PC-9 (cell line): ENCODE data around the gene PLCG2. TPM values are rescaled to one million over a fixed set of nuclear protein-coding genes. Genes with fewer than 3 reads are reported as not detected.

Source experiments
- BruUV-seq: library from RNA; stranded (reverse); fragments of 400-500 nt; replicated peaks from 2 replicates; lab custom pipeline; 2021; lab: Mats Ljungman, UMichigan
- CTCF ChIA-PET: fragments of 300-600 bp; sonication (Branson Sonifier 250); formaldehyde crosslinking; loops from one replicate; lab custom pipeline; 2022; ENCODE audit warnings: antibody characterized with exemption; lab: Charles Lee
- POLR2A ChIA-PET: fragments of 300-600 bp; sonication (Branson Sonifier 250); formaldehyde crosslinking; loops from one replicate; lab custom pipeline; 2022; ENCODE audit warnings: antibody characterized with exemption; ENCODE audit not compliant: unreplicated experiment; lab: Charles Lee
- DNase-seq, 2 experiments: peaks; one replicate each; pipeline versions ENCODE4 v3.0.0 to v3.0.0-alpha.2; 2015 to 2022; ENCODE audit warnings: mixed read lengths in 1 of 2
- H2AFZ ChIP-seq: fragments of 200-600 bp; sonication (generic); 2 replicates; pipeline ENCODE4 v1.8.1; 2017; ENCODE audit warnings: antibody characterized with exemption
- H3F3A ChIP-seq: fragments of 200-600 bp; sonication (generic); 2 replicates; pipeline ENCODE4 v1.8.1; 2017; ENCODE audit warnings: antibody characterized with exemption, mild to moderate bottlenecking, low read depth; ENCODE audit not compliant: insufficient read depth
- H3K27ac ChIP-seq: fragments of 200-600 bp; sonication (generic); 2 replicates; pipeline ENCODE4 v1.6.1; 2016; ENCODE audit warnings: mixed run types
- H3K27me3 ChIP-seq: fragments of 200-600 bp; sonication (generic); 2 replicates; pipeline ENCODE4 v1.6.1; 2016; ENCODE audit warnings: low read depth, mixed run types; ENCODE audit not compliant: insufficient read depth
- H3K36me3 ChIP-seq: fragments of 200-600 bp; sonication (generic); 2 replicates; pipeline ENCODE4 v1.6.1; 2016; ENCODE audit warnings: low read depth, mixed run types
- H3K4me1 ChIP-seq: fragments of 200-600 bp; sonication (generic); replicated peaks from 2 replicates; pipeline ENCODE4 v1.6.1; 2016; ENCODE audit warnings: mixed run types; ENCODE audit not compliant: insufficient read depth
- H3K4me2 ChIP-seq: fragments of 200-600 bp; sonication (generic); 2 replicates; pipeline ENCODE4 v1.6.1; 2017; ENCODE audit warnings: mixed run types
- H3K4me3 ChIP-seq: fragments of 200-600 bp; sonication (generic); 2 replicates; pipeline ENCODE4 v1.6.1; 2016; ENCODE audit warnings: mixed run types
- H3K79me2 ChIP-seq: fragments of 200-600 bp; sonication (generic); 2 replicates; pipeline ENCODE4 v1.6.1; 2017; ENCODE audit warnings: low read depth, mixed run types
- H3K9me2 ChIP-seq: fragments of 200-600 bp; sonication (generic); 2 replicates; pipeline ENCODE4 v1.8.1; 2017; ENCODE audit warnings: mild to moderate bottlenecking; ENCODE audit not compliant: insufficient read depth
- H3K9me3 ChIP-seq: fragments of 200-600 bp; sonication (generic); 2 replicates; pipeline ENCODE4 v1.8.1; 2016; ENCODE audit warnings: low read depth; ENCODE audit not compliant: insufficient read depth
- H4K20me1 ChIP-seq: fragments of 200-600 bp; sonication (generic); 2 replicates; pipeline ENCODE4 v1.8.1; 2017; ENCODE audit not compliant: insufficient read depth
- CTCF ChIP-seq: fragments of 200-600 bp; sonication (generic); conservative IDR thresholded peaks from 2 replicates; pipeline ENCODE4 v1.6.1; 2017; ENCODE audit warnings: mixed run types, antibody characterized with exemption, mild to moderate bottlenecking, moderate library complexity
- EZH2 ChIP-seq: fragments of 200-600 bp; sonication (generic); IDR thresholded peaks from 2 replicates; pipeline ENCODE4 v1.8.0; 2017; ENCODE audit warnings: antibody characterized with exemption, low read depth
- intact Hi-C: fragments of 100-400 bp; cut with micrococcal nuclease; formaldehyde crosslinking; loops from one replicate; pipeline ENCODE4 v1.10.0; 2022; ENCODE audit not compliant: unreplicated experiment
- total RNA-seq: library from RNA; stranded (reverse); gene quantifications from 2 replicates; pipeline ENCODE4 v1.2.3, GENCODE V29; 2021

The PLCG2 gene
- total RNA-seq, 1 experiment from 2014 or later = 10.8 TPM

GRCh38 chr16:81882559-81882958 is 103.5 kb downstream of the PLCG2 start:
- BruUV-seq = no TSS peak
- DNase-seq = no peak
- no peaks in the 10 kb centered on the region for H3F3A ChIP-seq
- H3K4me3 ChIP-seq = no peak overlapping the region
- H3K4me1 ChIP-seq = no peaks in the 10 kb centered on the region
- ChIA-PET POLR2A (interaction anchor here (0.6 kb wide), 1 partner anchor 15 kb away, joined by 5 read pairs; no protein-coding TSS in a partner anchor), CTCF (no interaction called here)
- no peaks in the 10 kb centered on the region for H3K36me3 ChIP-seq
- no peak overlapping the region for H3K27ac ChIP-seq
- H3K4me2 ChIP-seq = no peak overlapping the region
- no peaks in the 10 kb centered on the region for H3K9me2 ChIP-seq
- H4K20me1 ChIP-seq = no peaks in the 10 kb centered on the region
- no peak overlapping the region for H2AFZ ChIP-seq
- H3K9me3 ChIP-seq = no peaks in the 10 kb centered on the region
- H3K79me2 ChIP-seq = no peaks in the 10 kb centered on the region
- no peak for TF ChIP-seq CTCF
- TF ChIP-seq EZH2 = no peak
- intact Hi-C loops = no loop called here
- no peaks in the 10 kb centered on the region for H3K27me3 ChIP-seq

GRCh38 chr16:81883235-81883634 is 104.1 kb downstream of the PLCG2 start:
- no peaks in the 10 kb centered on the region for H3K79me2 ChIP-seq
- H3K9me3 ChIP-seq = no peaks in the 10 kb centered on the region
- H4K20me1 ChIP-seq = no peaks in the 10 kb centered on the region
- H3K9me2 ChIP-seq = no peaks in the 10 kb centered on the region
- no peak for TF ChIP-seq EZH2
- no peak for TF ChIP-seq CTCF
- H3F3A ChIP-seq = no peaks in the 10 kb centered on the region
- H3K4me1 ChIP-seq = no peaks in the 10 kb centered on the region
- H3K4me3 ChIP-seq = no peak overlapping the region
- CTCF ChIA-PET = no interaction called here
- H3K36me3 ChIP-seq = no peaks in the 10 kb centered on the region
- H3K27ac ChIP-seq = no peak overlapping the region
- intact Hi-C loops = no loop called here
- POLR2A ChIA-PET = no interaction called here
- H3K27me3 ChIP-seq = no peaks in the 10 kb centered on the region
- no peak overlapping the region for H3K4me2 ChIP-seq
- BruUV-seq = no TSS peak
- no peak overlapping the region for H2AFZ ChIP-seq
- no peak for DNase-seq

GRCh38 chr16:81885976-81886586 is 107.0 kb downstream of the PLCG2 start:
- Histone ChIP-seq H3K27ac (no peak overlapping the region), H3K9me3 (no peaks in the 10 kb centered on the region), H3K27me3 (no peaks in the 10 kb centered on the region), H4K20me1 (no peaks in the 10 kb centered on the region), H3K4me1 (0 out of 2 replicates have a peak, but pooled peaks cover 12% of the 10 kb centered on the region), H2AFZ (no peak overlapping the region), H3K4me3 (no peak overlapping the region), H3F3A (no peaks in the 10 kb centered on the region; the same call in 1 of the 2 replicates), H3K4me2 (no peak overlapping the region), H3K36me3 (no peaks in the 10 kb centered on the region), H3K79me2 (no peaks in the 10 kb centered on the region), H3K9me2 (no peaks in the 10 kb centered on the region)
- BruUV-seq = no TSS peak
- ChIA-PET POLR2A (no interaction called here), CTCF (interaction anchor here (0.6 to 0.9 kb wide), 2 partner anchors 143 to 676 kb away, joined by 3 to 4 read pairs; no protein-coding TSS in a partner anchor)
- intact Hi-C loops = loop anchor here (5.0 kb wide), 2 partner anchors 149 to 519 kb away; no protein-coding TSS in a partner anchor
- peak in 1 of 2 experiments; percentile 37 for DNase-seq
- peak; percentile 80 for TF ChIP-seq CTCF
- TF ChIP-seq EZH2 = no peak
